Right atrium auricular region (tissue), 2 donors: ENCODE data around the gene GRIFIN. TPM values are rescaled to one million over a fixed set of nuclear protein-coding genes. Genes with fewer than 3 reads are reported as not detected.

Experiments used
- DNase-seq: peaks from one replicate; pipeline ENCODE4 v3.0.0-alpha.2; 2019; ENCODE audit warnings: low spot score
- H3K27ac ChIP-seq, 2 donors: fragments of 200-600 bp; sonication (generic); 1 replicate in 1 of 2; 2 replicates in 1 of 2; pipeline ENCODE4 v1.5.1; 2016 to 2019
- H3K27me3 ChIP-seq, 2 donors: fragments of 200-600 bp; sonication (generic); one replicate each; pipeline versions ENCODE4 v1.5.1 to v1.6.0; 2017 to 2019
- H3K36me3 ChIP-seq: fragments of 200-600 bp; sonication (generic); one replicate; pipeline ENCODE4 v1.5.1; 2016
- H3K4me1 ChIP-seq, 2 donors: fragments of 200-600 bp; sonication (generic); one replicate each; pipeline versions ENCODE4 v1.5.1 to v1.6.0; 2017 to 2019
- H3K4me3 ChIP-seq, 2 donors: fragments of 200-600 bp; sonication (generic); 1 replicate in 1 of 2; 2 replicates in 1 of 2; pipeline ENCODE4 v1.5.1; 2017 to 2019; ENCODE audit warnings: mild to moderate bottlenecking in 1 of 2, moderate library complexity in 1 of 2
- H3K9me3 ChIP-seq, 2 donors: fragments of 200-600 bp; sonication (generic); one replicate each; pipeline ENCODE4 v1.5.1; 2019
- CTCF ChIP-seq, 2 donors: fragments of 200-600 bp; sonication (generic); IDR thresholded peaks; one replicate each; pipeline ENCODE4 v1.5.1; 2019; ENCODE audit warnings: antibody characterized with exemption in 2 of 2
- total RNA-seq, 2 donors: library from RNA; depleted of rRNA; stranded (reverse); fragments of >200 nt; gene quantifications; one replicate each; pipeline ENCODE4 v1.1.0, GENCODE V29; 2016

GRIFIN gene
- total RNA-seq, 2 donors from 2014 or later = not detected

GRCh38 chr7:2437537-2438148 is 38.6 kb downstream of the GRIFIN start:
- Histone ChIP-seq H3K27me3 (no peaks in the 10 kb centered on the region), H3K36me3 (peaks cover 16% of the 10 kb centered on the region), H3K4me1 (peaks cover 0 to 29% of the 10 kb centered on the region in 2 donors), H3K9me3 (no peaks in the 10 kb centered on the region), H3K27ac (peak overlapping the region in 1 of 2 donors; percentile 26), H3K4me3 (no peak overlapping the region)
- DNase-seq = no peak
- no peak for TF ChIP-seq CTCF (IDR thresholded peaks at IDR 0.05)

DNA sequence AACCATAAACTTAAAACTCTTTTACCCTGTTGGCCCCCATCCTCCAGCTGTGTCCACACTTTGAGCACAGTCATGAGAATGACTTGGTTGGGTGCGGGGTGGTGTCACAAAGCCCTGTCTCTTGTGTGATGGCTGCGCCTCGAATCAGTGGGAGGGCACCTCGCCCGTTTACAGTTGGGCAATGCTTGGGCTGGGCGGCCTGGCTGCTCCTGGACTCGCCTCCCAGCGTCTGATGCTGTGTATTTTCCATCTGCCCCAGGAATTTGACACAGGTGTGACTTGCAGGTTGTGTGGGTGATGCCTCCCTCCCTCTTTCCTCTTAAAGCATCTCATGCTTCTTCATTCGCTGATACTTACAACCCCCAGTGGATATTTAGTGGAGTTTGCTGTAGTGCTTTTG is 39.1 kb downstream of the GRIFIN start:
- no peaks in the 10 kb centered on the region for H3K9me3 ChIP-seq
- peaks cover 21% of the 10 kb centered on the region for H3K36me3 ChIP-seq
- H3K4me3 ChIP-seq = no peak overlapping the region
- H3K27ac ChIP-seq = no peak overlapping the region
- H3K27me3 ChIP-seq = no peaks in the 10 kb centered on the region
- no peak for TF ChIP-seq CTCF (IDR thresholded peaks at IDR 0.05)
- DNase-seq = no peak
- peaks cover 0 to 29% of the 10 kb centered on the region in 2 donors for H3K4me1 ChIP-seq

- Histone ChIP-seq H3K4me1 (peaks cover 0 to 29% of the 10 kb centered on the region in 2 donors), H3K4me3 (no peak overlapping the region), H3K27ac (peak overlapping the region in 1 of 2 donors; percentile 42), H3K36me3 (peaks cover 21% of the 10 kb centered on the region), H3K9me3 (peaks cover 0 to 1% of the 10 kb centered on the region in 2 donors), H3K27me3 (no peaks in the 10 kb centered on the region)
- no peak for TF ChIP-seq CTCF (IDR thresholded peaks at IDR 0.05)
- DNase-seq = no peak
Observed at GRCh38 chr7:2436341-2437104, 39.7 kb downstream of the GRIFIN start.

GRCh38 chr7:2435146-2435545 is 41.1 kb downstream of the GRIFIN start:
- peaks cover 21% of the 10 kb centered on the region for H3K36me3 ChIP-seq

More at GRCh38 chr7:2435146-2435545, 41.1 kb downstream of the GRIFIN start:
- Histone ChIP-seq H3K4me1 (peaks cover 0 to 18% of the 10 kb centered on the region in 2 donors), H3K27me3 (no peaks in the 10 kb centered on the region), H3K27ac (peak overlapping the region in 1 of 2 donors; percentile 42), H3K9me3 (peaks cover 0 to 9% of the 10 kb centered on the region in 2 donors), H3K4me3 (no peak overlapping the region)
- no peak for DNase-seq
- no peak for TF ChIP-seq CTCF (IDR thresholded peaks at IDR 0.05)
